NB4 (cell line): ENCODE measurements around the gene OR5L1.

Experiments used
- DNase-seq: peaks from one replicate; pipeline ENCODE4 v3.0.0; 2010; ENCODE audit warnings: low read depth
- H3K4me3 ChIP-seq: one replicate; pipeline ENCODE4 v1.5.1; 2011; ENCODE audit warnings: mild to moderate bottlenecking, low read depth, low read length, moderate library complexity
- CTCF ChIP-seq: IDR thresholded peaks from one replicate; pipeline ENCODE4 v1.5.1; 2012; ENCODE audit warnings: low read depth, low read length
- MAX ChIP-seq: IDR thresholded peaks from 2 replicates; pipeline ENCODE4 v1.6.1; 2011; ENCODE audit warnings: low read depth, low read length
- MYC ChIP-seq: IDR thresholded peaks from 2 replicates; pipeline ENCODE4 v1.6.1; 2011; ENCODE audit warnings: low read depth, low read length
- POLR2A ChIP-seq: IDR thresholded peaks from 2 replicates; pipeline ENCODE4 v1.6.1; 2011; ENCODE audit warnings: mild to moderate bottlenecking; ENCODE audit not compliant: insufficient read length; ENCODE audit errors: extremely low read depth

Gene OR5L1

GRCh38 chr11:55806248-55806647, 4.9 kb upstream of the OR5L1 start:
- DNase-seq, result no peak
- TF ChIP-seq CTCF (no peak), POLR2A (no peak), MYC (no peak), MAX (no peak)
- H3K4me3 ChIP-seq, result no peak overlapping the region

- no peak for TF ChIP-seq POLR2A
- no peak for TF ChIP-seq MAX
- no peak for TF ChIP-seq MYC
- no peak for TF ChIP-seq CTCF
- H3K4me3 ChIP-seq, result no peak within 1 kb of the TSS
- no peak for DNase-seq
Observed at GRCh38 chr11:55819330-55819729, 8.2 kb downstream of the OR5L1 start, which contains the start of gene OR5D18. Gene OR5D18, plus strand, starts transcription at chr11:55819630. Its CDS starts 0 bp downstream, at chr11:55819630.

- DNase-seq, result no peak
- H3K4me3 ChIP-seq, result no peak within 1 kb of the TSS
- TF ChIP-seq MYC, result no peak
- TF ChIP-seq MAX, result no peak
- TF ChIP-seq POLR2A, result no peak
- TF ChIP-seq CTCF, result no peak
Observed at GRCh38 chr11:55826919-55827318, 15.8 kb downstream of the OR5L1 start, which contains the start of gene OR5L2. Gene OR5L2, plus strand, starts transcription at chr11:55827219. Its CDS starts 0 bp downstream, at chr11:55827219.

GRCh38 chr11:55838452-55838851, 27.3 kb downstream of the OR5L1 start, which contains the start of gene OR5D16:
Gene OR5D16, plus strand, starts transcription at chr11:55838752. Its CDS starts 0 bp downstream, at chr11:55838752.
- H3K4me3 ChIP-seq, result no peak within 1 kb of the TSS
- no peak for DNase-seq
- TF ChIP-seq MYC (no peak), MAX (no peak), CTCF (no peak), POLR2A (no peak)

GRCh38 chr11:55847453-55847852, 36.3 kb downstream of the OR5L1 start:
- TF ChIP-seq POLR2A (no peak), CTCF (no peak), MYC (no peak), MAX (no peak)
- DNase-seq, result no peak
- no peak overlapping the region for H3K4me3 ChIP-seq
